BJ (cell line): Measurements from ENCODE around the gene ZNF275. TPM values are rescaled to one million over a fixed set of nuclear protein-coding genes. Genes with fewer than 3 reads are reported as not detected.

ENCODE experiments used
- CTCF ChIA-PET: fragments of 350-600 bp; formaldehyde crosslinking; extraction: SDS; loops from one replicate; lab custom pipeline; 2021; ENCODE audit warnings: antibody characterized with exemption, inconsistent platforms; lab: Yijun Ruan, JAX
- POLR2A ChIA-PET: fragments of 300-600 bp; sonication (Branson Sonifier 250); formaldehyde crosslinking; extraction: SDS; loops from one replicate; lab custom pipeline; 2021; ENCODE audit warnings: antibody characterized with exemption; lab: Charles Lee
- DNase-seq: peaks from one replicate; pipeline ENCODE4 v3.0.0-alpha.2; 2011; ENCODE audit warnings: low read depth
- H3K27me3 ChIP-seq: 2 replicates; pipeline ENCODE4 v1.6.0; 2011; ENCODE audit warnings: low read length; ENCODE audit not compliant: control insufficient read depth, insufficient read depth
- H3K36me3 ChIP-seq: 2 replicates; pipeline ENCODE4 v1.5.1; 2011; ENCODE audit warnings: low read length; ENCODE audit not compliant: control insufficient read depth, insufficient read depth
- H3K4me3 ChIP-seq: 2 replicates; pipeline ENCODE4 v1.5.1; 2011; ENCODE audit warnings: low read depth, mild to moderate bottlenecking, control low read depth, low read length
- polyA plus RNA-seq: library from polyadenylated mRNA; depleted of rRNA; stranded (reverse); fragments of >200 nt; gene quantifications from 2 replicates; pipeline ENCODE4 v1.2.3, GENCODE V29; 2011
- TF ChIP-seq, protein P1 (sequence below): IDR thresholded peaks from 2 replicates; pipeline ENCODE4 v1.5.1; 2011; ENCODE audit warnings: low read depth, mild to moderate bottlenecking, control low read depth, inconsistent platforms, low read length, moderate library complexity; ENCODE audit not compliant: insufficient read depth

The ZNF275 gene
- polyA plus RNA-seq, 1 experiment, result 12.0 TPM

DNA sequence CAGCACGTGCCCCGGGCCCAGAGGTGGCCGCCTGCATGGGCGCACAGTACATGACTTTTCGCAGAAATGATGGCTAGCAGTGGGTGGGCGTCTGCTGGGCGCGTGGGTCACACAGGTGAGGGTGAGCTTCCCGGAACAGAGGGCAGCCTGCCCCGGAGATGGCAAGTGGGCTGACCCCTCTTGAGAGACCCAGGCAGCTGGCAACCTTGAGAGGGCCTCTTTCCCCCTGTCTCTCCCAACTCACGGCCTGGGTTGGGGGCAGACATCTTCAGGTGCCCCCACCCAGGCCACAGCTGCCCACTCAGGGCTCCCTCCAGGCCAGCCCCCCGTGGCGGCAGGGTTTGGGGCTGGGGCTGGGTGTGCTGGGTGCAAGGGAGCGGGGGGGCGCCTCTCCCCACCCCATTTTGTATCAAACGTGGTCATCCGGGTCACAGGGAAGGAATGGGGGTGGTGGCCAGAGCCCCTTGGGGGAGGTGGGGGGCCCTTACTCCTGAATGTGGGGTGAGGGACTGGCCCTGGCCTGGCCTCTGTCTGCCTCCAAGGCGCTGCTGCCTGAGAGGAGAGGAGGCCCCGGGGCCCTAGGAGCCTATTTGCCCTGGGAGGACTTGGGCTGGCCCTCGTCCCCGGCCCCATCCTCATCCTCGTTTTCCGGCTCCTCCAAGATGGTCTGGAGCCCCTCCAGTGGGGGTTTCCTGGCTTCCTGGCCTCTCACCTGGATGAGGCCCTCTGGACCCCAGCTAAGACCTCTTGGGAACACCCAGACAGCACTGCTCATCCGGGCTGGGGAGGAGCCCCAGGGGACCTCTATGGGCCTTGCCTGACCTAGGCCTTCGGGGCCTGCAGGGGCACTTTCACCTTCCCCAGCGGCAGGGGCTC is 62.6 kb downstream of the ZNF275 start:
- ChIA-PET CTCF (no interaction called here), POLR2A (no interaction called here)
- Histone ChIP-seq H3K36me3 (no peaks in the 10 kb centered on the region), H3K4me3 (no peak overlapping the region), H3K27me3 (no peaks in the 10 kb centered on the region)
- TF ChIP-seq, protein P1, sequence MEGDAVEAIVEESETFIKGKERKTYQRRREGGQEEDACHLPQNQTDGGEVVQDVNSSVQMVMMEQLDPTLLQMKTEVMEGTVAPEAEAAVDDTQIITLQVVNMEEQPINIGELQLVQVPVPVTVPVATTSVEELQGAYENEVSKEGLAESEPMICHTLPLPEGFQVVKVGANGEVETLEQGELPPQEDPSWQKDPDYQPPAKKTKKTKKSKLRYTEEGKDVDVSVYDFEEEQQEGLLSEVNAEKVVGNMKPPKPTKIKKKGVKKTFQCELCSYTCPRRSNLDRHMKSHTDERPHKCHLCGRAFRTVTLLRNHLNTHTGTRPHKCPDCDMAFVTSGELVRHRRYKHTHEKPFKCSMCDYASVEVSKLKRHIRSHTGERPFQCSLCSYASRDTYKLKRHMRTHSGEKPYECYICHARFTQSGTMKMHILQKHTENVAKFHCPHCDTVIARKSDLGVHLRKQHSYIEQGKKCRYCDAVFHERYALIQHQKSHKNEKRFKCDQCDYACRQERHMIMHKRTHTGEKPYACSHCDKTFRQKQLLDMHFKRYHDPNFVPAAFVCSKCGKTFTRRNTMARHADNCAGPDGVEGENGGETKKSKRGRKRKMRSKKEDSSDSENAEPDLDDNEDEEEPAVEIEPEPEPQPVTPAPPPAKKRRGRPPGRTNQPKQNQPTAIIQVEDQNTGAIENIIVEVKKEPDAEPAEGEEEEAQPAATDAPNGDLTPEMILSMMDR, result no peak
- no peak for DNase-seq

DNA sequence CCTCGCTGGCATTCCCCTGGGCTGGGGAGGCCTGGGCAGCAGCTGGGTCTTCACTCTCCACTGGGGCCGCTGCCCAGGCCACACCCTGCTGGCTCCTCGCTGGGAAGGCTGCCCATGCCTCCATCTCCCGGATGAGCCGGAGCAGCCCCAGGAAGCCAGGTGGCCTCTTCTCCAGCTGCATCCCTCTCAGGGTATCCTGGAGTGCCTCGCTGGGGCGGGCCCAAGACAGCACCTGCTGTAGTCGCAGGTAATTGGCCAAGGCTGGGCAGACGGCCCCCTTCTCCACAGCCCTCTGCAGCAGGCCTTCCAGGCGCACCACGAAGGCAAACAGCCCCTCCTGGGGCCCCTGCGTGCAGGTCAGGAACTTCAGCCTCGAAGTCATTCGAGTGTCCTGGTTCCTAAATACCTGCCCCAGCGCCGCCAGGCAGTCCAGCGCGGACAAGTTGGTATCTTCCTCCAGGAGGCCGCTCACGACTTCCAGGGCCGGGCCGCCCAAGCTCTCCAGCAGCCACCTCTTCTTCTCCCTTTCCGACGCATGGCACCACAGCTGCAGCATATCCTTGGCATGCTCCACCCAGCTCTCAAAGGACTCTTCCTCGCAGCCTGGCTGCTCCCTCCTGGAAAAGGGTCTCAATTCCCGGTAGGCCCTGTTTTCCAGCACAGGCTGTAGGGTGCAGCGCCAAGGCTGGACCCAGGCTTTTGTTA is 63.5 kb downstream of the ZNF275 start:
- Histone ChIP-seq H3K27me3 (no peaks in the 10 kb centered on the region), H3K36me3 (no peaks in the 10 kb centered on the region), H3K4me3 (no peak overlapping the region)
- TF ChIP-seq, protein P1, result no peak
- CTCF ChIA-PET, result no interaction called here
- no peak for DNase-seq
- POLR2A ChIA-PET, result no interaction called here

DNA sequence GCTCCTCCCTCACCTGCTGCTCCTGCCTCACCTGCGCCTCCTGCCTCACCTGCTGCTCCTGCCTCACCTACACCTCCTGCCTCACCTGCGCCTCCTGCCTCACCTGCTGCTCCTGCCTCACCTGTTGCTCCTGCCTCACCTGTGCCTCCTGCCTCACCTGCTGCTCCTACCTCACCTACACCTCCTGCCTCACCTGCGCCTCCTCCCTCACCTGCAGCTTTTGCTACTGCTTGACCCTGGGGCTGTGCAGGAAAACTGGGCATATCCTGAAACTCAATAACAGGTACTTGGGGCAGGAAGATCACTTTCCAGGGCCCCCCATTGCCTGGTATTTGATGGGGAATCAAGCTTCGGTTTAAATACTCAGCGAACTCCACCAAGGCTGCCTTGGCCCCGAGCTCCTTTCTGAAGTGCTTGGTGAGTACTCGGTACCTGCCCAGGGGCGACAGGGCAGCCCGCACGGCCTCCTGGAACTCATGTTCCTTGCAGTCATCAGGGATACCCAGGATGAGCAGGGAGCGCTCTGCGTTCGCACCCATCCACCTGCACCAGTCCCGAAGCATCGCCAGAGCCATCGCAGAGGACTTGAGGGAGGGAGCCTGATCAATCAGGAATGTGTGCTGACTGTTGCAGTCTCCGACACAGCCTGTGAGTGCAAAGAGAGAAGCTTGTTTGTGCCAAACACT is 64.5 kb downstream of the ZNF275 start:
- Histone ChIP-seq H3K36me3 (no peaks in the 10 kb centered on the region), H3K4me3 (no peak overlapping the region), H3K27me3 (no peaks in the 10 kb centered on the region)
- TF ChIP-seq, protein P1, result no peak
- CTCF ChIA-PET, result no interaction called here
- no peak for DNase-seq
- POLR2A ChIA-PET, result no interaction called here

DNA sequence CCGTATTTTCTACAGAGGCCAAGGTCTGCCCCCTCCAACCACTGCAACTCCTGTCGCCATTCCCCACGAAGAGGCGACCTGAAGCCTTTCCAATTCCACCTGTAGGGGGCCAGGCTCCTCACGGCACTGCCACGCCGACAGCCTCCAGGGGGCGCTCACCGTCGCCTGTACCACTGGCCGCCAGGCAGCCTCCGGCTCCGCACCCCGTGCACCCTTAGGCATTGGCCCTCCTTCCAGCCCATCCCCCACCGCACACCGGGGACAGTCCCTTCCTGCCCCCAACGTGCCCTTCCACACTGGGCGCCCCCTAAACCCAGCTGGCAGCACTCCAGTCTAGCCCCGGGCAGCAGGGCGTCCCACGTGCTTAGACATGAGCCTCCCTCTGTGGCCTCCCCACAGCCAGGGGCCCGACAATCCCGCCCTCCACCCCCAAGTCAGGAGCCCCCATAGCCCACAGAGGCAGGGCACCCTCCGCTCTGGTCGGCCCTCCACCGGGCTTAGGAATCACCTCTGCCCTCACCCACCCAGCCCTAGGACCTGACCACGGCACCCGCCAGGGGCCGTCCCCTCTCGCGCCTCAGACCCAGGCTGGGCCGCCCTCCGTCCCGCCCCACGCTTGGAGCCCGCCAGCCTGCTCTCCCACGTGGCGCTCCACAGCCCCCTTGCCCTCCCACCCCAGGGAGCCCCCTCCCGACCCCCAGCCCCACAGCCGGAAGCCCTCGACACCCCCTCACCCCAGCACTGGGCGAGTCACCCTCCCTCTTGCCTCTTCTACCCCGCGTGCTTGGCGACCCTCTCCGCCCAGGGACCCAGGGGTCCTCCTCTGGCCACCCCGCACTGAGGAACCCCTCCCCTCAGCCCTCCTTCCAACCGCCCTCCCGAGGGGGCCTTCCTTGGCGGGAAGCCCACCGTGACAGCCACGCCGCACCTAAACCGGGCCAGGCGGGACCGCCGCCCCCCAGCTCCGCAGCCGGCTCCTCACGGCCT is 66.5 kb downstream of the ZNF275 start:
- Histone ChIP-seq H3K36me3 (no peaks in the 10 kb centered on the region), H3K4me3 (no peak overlapping the region), H3K27me3 (no peaks in the 10 kb centered on the region)
- no peak for DNase-seq
- TF ChIP-seq, protein P1, result peak; percentile 62
- ChIA-PET CTCF (no interaction called here), POLR2A (no interaction called here)
